Natural killer cell treated with Interleukin-12 subunit alpha and Interleukin-12 subunit beta and Interleukin-15 and Interleukin-18, amount 100 ng/mL, for 72 hours (primary cell): ENCODE results near the gene MARK4. TPM values are rescaled to one million over a fixed set of nuclear protein-coding genes. Genes with fewer than 3 reads are reported as not detected.
"Not testable (repeated sequence)": the region's sequence is repeated elsewhere in the genome, so short reads cannot be mapped to it uniquely, and the experiment has no call there.

Source experiments
- ATAC-seq, 2 donors: fragments of 150-1000 bp; cut with Tn5 transposase in 1 of 2; sonication (Bioruptor Pico), chemical (Tn5 transposase) in 1 of 2; 2 replicates each; pipeline ENCODE4 v1.10.0; 2021
- DNase-seq: peaks from one replicate; pipeline ENCODE4 v3.0.0; 2022; ENCODE audit warnings: low spot score
- H3K27ac Mint-ChIP-seq, 2 donors: 1 replicate in 1 of 2; 2 replicates in 1 of 2; pipeline ENCODE4 v1.8.0; 2022; ENCODE audit warnings: mixed read lengths in 2 of 2, mild to moderate bottlenecking in 1 of 2, moderate library complexity in 1 of 2
- H3K27me3 Mint-ChIP-seq, 2 donors: 1 replicate in 1 of 2; 2 replicates in 1 of 2; pipeline ENCODE4 v1.8.0; 2022; ENCODE audit warnings: mixed read lengths in 2 of 2
- H3K36me3 Mint-ChIP-seq: one replicate; pipeline ENCODE4 v1.8.0; 2022; ENCODE audit warnings: mixed read lengths
- H3K4me1 Mint-ChIP-seq, 2 donors: 1 replicate in 1 of 2; 2 replicates in 1 of 2; pipeline ENCODE4 v1.8.0; 2022; ENCODE audit warnings: low read depth in 2 of 2, mixed read lengths in 2 of 2, mild to moderate bottlenecking in 1 of 2
- H3K4me3 Mint-ChIP-seq: one replicate; pipeline ENCODE4 v1.8.0; 2022; ENCODE audit warnings: mixed read lengths
- H3K9me3 Mint-ChIP-seq: 2 replicates; pipeline ENCODE4 v1.8.0; 2022; ENCODE audit warnings: mixed read lengths
- total RNA-seq, 2 donors: library from RNA; stranded (reverse); gene quantifications; one replicate each; pipeline ENCODE4 v1.2.3, GENCODE V29; 2022

The MARK4 gene
- total RNA-seq, 2 donors from 2014 or later = 31.4 to 42.5 TPM

GRCh38 chr19:45311621-45312020 lies 60.5 kb downstream of the MARK4 start:
- ATAC-seq = peak in 1 of 2 donors; percentile 44
- H3K27me3 Mint-ChIP-seq = peaks cover 13 to 28% of the 10 kb centered on the region in 2 donors

GRCh38 chr19:45312285-45312684 lies 61.2 kb downstream of the MARK4 start:
- not testable (repeated sequence) for DNase-seq, H3K4me3 Mint-ChIP-seq, H3K9me3 Mint-ChIP-seq, ATAC-seq, H3K4me1 Mint-ChIP-seq, H3K36me3 Mint-ChIP-seq, H3K27ac Mint-ChIP-seq
- peaks cover 18 to 34% of the 10 kb centered on the region in 2 donors for H3K27me3 Mint-ChIP-seq

More at GRCh38 chr19:45311621-45312020, 60.5 kb downstream of the MARK4 start:
- no peak for DNase-seq
- no peak overlapping the region for H3K27ac Mint-ChIP-seq
- H3K4me1 Mint-ChIP-seq = no peaks in the 10 kb centered on the region
- no peak overlapping the region for H3K4me3 Mint-ChIP-seq
- H3K36me3 Mint-ChIP-seq = no peaks in the 10 kb centered on the region
- H3K9me3 Mint-ChIP-seq = no peaks in the 10 kb centered on the region

- Mint-ChIP-seq H3K27ac (no peak overlapping the region), H3K27me3 (peaks cover 21 to 41% of the 10 kb centered on the region in 2 donors), H3K4me1 (no peaks in the 10 kb centered on the region), H3K9me3 (no peaks in the 10 kb centered on the region), H3K36me3 (no peaks in the 10 kb centered on the region), H3K4me3 (no peak overlapping the region)
- no peak for DNase-seq
- no peak for ATAC-seq
These were observed 63.7 kb downstream of the MARK4 start for GRCh38 chr19:45314708-45315245.

- Mint-ChIP-seq H3K9me3 (no peaks in the 10 kb centered on the region), H3K4me1 (no peaks in the 10 kb centered on the region), H3K4me3 (no peak overlapping the region), H3K27me3 (peaks cover 21 to 41% of the 10 kb centered on the region in 2 donors), H3K36me3 (no peaks in the 10 kb centered on the region), H3K27ac (no peak overlapping the region)
- ATAC-seq (peak; percentile 24 to 40), DNase-seq (no peak)
These were observed 64.2 kb downstream of the MARK4 start for GRCh38 chr19:45315304-45315703.

- peaks cover 18 to 27% of the 10 kb centered on the region in 2 donors for H3K27me3 Mint-ChIP-seq
- ATAC-seq = no peak
- no peak overlapping the region for H3K4me3 Mint-ChIP-seq
- no peak for DNase-seq
- H3K9me3 Mint-ChIP-seq = no peaks in the 10 kb centered on the region
- no peak overlapping the region for H3K27ac Mint-ChIP-seq
- H3K4me1 Mint-ChIP-seq = peaks cover 0 to under 1% of the 10 kb centered on the region in 2 donors
- no peaks in the 10 kb centered on the region for H3K36me3 Mint-ChIP-seq
These were observed 70.1 kb downstream of the MARK4 start for GRCh38 chr19:45320997-45321775.

- Mint-ChIP-seq H3K4me3 (no peak overlapping the region), H3K9me3 (no peaks in the 10 kb centered on the region), H3K27me3 (peaks cover 13 to 20% of the 10 kb centered on the region in 2 donors), H3K4me1 (peaks cover 0 to 4% of the 10 kb centered on the region in 2 donors), H3K27ac (no peak overlapping the region), H3K36me3 (no peaks in the 10 kb centered on the region)
- ATAC-seq = no peak
- no peak for DNase-seq
These were observed 70.8 kb downstream of the MARK4 start for GRCh38 chr19:45321848-45322247.

- no peaks in the 10 kb centered on the region for H3K9me3 Mint-ChIP-seq
- peaks cover 11 to 16% of the 10 kb centered on the region in 2 donors for H3K27me3 Mint-ChIP-seq
- H3K4me3 Mint-ChIP-seq = no peak overlapping the region
- no peak overlapping the region for H3K27ac Mint-ChIP-seq
- H3K4me1 Mint-ChIP-seq = peaks cover 0 to 4% of the 10 kb centered on the region in 2 donors
- no peak for DNase-seq
- H3K36me3 Mint-ChIP-seq = no peaks in the 10 kb centered on the region
- ATAC-seq = no peak
These were observed 71.2 kb downstream of the MARK4 start for GRCh38 chr19:45322311-45322710.

GRCh38 chr19:45322744-45323281 lies 71.7 kb downstream of the MARK4 start, which contains the start of gene CKM:
TSS of gene CKM (minus strand) at chr19:45322875. CDS start at chr19:45319713, 3,162 bp downstream.
- no peak for ATAC-seq

GRCh38 chr19:45323671-45324081 lies 72.6 kb downstream of the MARK4 start:
- ATAC-seq = no peak
- peaks cover 9 to 10% of the 10 kb centered on the region in 2 donors for H3K27me3 Mint-ChIP-seq
- H3K27ac Mint-ChIP-seq = no peak overlapping the region
- H3K36me3 Mint-ChIP-seq = no peaks in the 10 kb centered on the region
- no peak for DNase-seq
- H3K4me1 Mint-ChIP-seq = peaks cover 0 to 4% of the 10 kb centered on the region in 2 donors
- no peak overlapping the region for H3K4me3 Mint-ChIP-seq
- no peaks in the 10 kb centered on the region for H3K9me3 Mint-ChIP-seq

More at GRCh38 chr19:45322744-45323281, 71.7 kb downstream of the MARK4 start, which contains the start of gene CKM:
- H3K4me3 Mint-ChIP-seq = no peak within 1 kb of the TSS
- peaks cover 7 to 11% of the 10 kb centered on the region in 2 donors for H3K27me3 Mint-ChIP-seq
- H3K9me3 Mint-ChIP-seq = no peaks in the 10 kb centered on the region
- no peak within 1 kb of the TSS for H3K27ac Mint-ChIP-seq
- peaks cover 0 to 4% of the 10 kb centered on the region in 2 donors for H3K4me1 Mint-ChIP-seq
- no peak for DNase-seq
- H3K36me3 Mint-ChIP-seq = no peaks in the 10 kb centered on the region

- peaks cover 0 to 4% of the 10 kb centered on the region in 2 donors for H3K4me1 Mint-ChIP-seq
These were observed 73.4 kb downstream of the MARK4 start for GRCh38 chr19:45324349-45324907.

GRCh38 chr19:45327404-45328143 lies 76.5 kb downstream of the MARK4 start:
- peaks cover 9 to 10% of the 10 kb centered on the region in 2 donors for H3K27me3 Mint-ChIP-seq
- peaks cover 0 to 4% of the 10 kb centered on the region in 2 donors for H3K4me1 Mint-ChIP-seq
- DNase-seq (no peak), ATAC-seq (no peak)
- H3K27ac Mint-ChIP-seq = no peak overlapping the region
- H3K36me3 Mint-ChIP-seq = no peaks in the 10 kb centered on the region
- H3K4me3 Mint-ChIP-seq = no peak overlapping the region
- no peaks in the 10 kb centered on the region for H3K9me3 Mint-ChIP-seq

More at GRCh38 chr19:45324349-45324907, 73.4 kb downstream of the MARK4 start:
- H3K36me3 Mint-ChIP-seq = no peaks in the 10 kb centered on the region
- no peaks in the 10 kb centered on the region for H3K9me3 Mint-ChIP-seq
- H3K4me3 Mint-ChIP-seq = no peak overlapping the region
- no peak overlapping the region for H3K27ac Mint-ChIP-seq
- DNase-seq = no peak
- peaks cover 9 to 10% of the 10 kb centered on the region in 2 donors for H3K27me3 Mint-ChIP-seq
- no peak for ATAC-seq

GRCh38 chr19:45331411-45331810 lies 80.3 kb downstream of the MARK4 start:
- peaks cover 0 to 1% of the 10 kb centered on the region in 2 donors for H3K4me1 Mint-ChIP-seq
- peaks cover 0 to 3% of the 10 kb centered on the region in 2 donors for H3K27me3 Mint-ChIP-seq
- H3K27ac Mint-ChIP-seq = no peak overlapping the region
- no peaks in the 10 kb centered on the region for H3K36me3 Mint-ChIP-seq
- no peaks in the 10 kb centered on the region for H3K9me3 Mint-ChIP-seq
- no peak for ATAC-seq
- no peak overlapping the region for H3K4me3 Mint-ChIP-seq
- DNase-seq = no peak

- no peak for ATAC-seq
- H3K36me3 Mint-ChIP-seq = no peaks in the 10 kb centered on the region
These were observed 82.7 kb downstream of the MARK4 start for GRCh38 chr19:45333609-45334303.

More at GRCh38 chr19:45333609-45334303, 82.7 kb downstream of the MARK4 start:
- H3K27me3 Mint-ChIP-seq = peaks cover 0 to 3% of the 10 kb centered on the region in 2 donors
- no peak for DNase-seq
- no peaks in the 10 kb centered on the region for H3K9me3 Mint-ChIP-seq
- H3K4me3 Mint-ChIP-seq = no peak overlapping the region
- H3K27ac Mint-ChIP-seq = no peak overlapping the region
- peaks cover 4 to 5% of the 10 kb centered on the region in 2 donors for H3K4me1 Mint-ChIP-seq
